ENCODE results near the gene RFX4.

The RFX4 gene

GRCh38 chr12:106733660-106734059 is 150.9 kb downstream of the RFX4 start:
- DNase-seq = no peak

GRCh38 chr12:106736051-106736957 is 153.5 kb downstream of the RFX4 start:
- DNase-seq = no peak

- no peak for DNase-seq
Observed at GRCh38 chr12:106739318-106739717, 156.5 kb downstream of the RFX4 start.

GRCh38 chr12:106739815-106740530 is 157.2 kb downstream of the RFX4 start:
- DNase-seq = no peak

GRCh38 chr12:106740818-106741217 is 158.0 kb downstream of the RFX4 start:
- no peak for DNase-seq

GRCh38 chr12:106741247-106741646 is 158.4 kb downstream of the RFX4 start:
- no peak for DNase-seq

GRCh38 chr12:106743270-106743988 is 160.6 kb downstream of the RFX4 start:
- DNase-seq = no peak

- no peak for DNase-seq
Observed at GRCh38 chr12:106744600-106744999, 161.8 kb downstream of the RFX4 start.

- no peak for DNase-seq
Observed at GRCh38 chr12:106745181-106745745, 162.5 kb downstream of the RFX4 start.

GRCh38 chr12:106747973-106748436 is 165.2 kb downstream of the RFX4 start:
- no peak for DNase-seq

- no peak for DNase-seq
Observed at GRCh38 chr12:106750524-106750923, 167.7 kb downstream of the RFX4 start.

GRCh38 chr12:106753526-106753925 is 170.7 kb downstream of the RFX4 start:
- DNase-seq = no peak

- DNase-seq = no peak
Observed at GRCh38 chr12:106754331-106754730, 171.5 kb downstream of the RFX4 start.

GRCh38 chr12:106757623-106758348 is 175.0 kb downstream of the RFX4 start:
- DNase-seq = no peak

GRCh38 chr12:106758349-106759110 is 175.7 kb downstream of the RFX4 start:
- no peak for DNase-seq

- DNase-seq = no peak
Observed at GRCh38 chr12:106759526-106760183, 176.9 kb downstream of the RFX4 start.

GRCh38 chr12:106760184-106760531 is 177.4 kb downstream of the RFX4 start:
- DNase-seq = no peak

- no peak for DNase-seq
Observed at GRCh38 chr12:106764220-106764619, 181.4 kb downstream of the RFX4 start.

- no peak for DNase-seq
Observed at GRCh38 chr12:106764738-106765137, 181.9 kb downstream of the RFX4 start.

GRCh38 chr12:106766393-106766826 is 183.6 kb downstream of the RFX4 start:
- no peak for DNase-seq

Measured in right kidney (tissue), 1 donor.